Measurements from ENCODE around the gene LOXL4. TPM values are rescaled to one million over a fixed set of nuclear protein-coding genes. Genes with fewer than 3 reads are reported as not detected.

The LOXL4 gene
- total RNA-seq, 6 experiments from 2014 or later = 24.9 to 57.4 (median 27.6) TPM

DNA sequence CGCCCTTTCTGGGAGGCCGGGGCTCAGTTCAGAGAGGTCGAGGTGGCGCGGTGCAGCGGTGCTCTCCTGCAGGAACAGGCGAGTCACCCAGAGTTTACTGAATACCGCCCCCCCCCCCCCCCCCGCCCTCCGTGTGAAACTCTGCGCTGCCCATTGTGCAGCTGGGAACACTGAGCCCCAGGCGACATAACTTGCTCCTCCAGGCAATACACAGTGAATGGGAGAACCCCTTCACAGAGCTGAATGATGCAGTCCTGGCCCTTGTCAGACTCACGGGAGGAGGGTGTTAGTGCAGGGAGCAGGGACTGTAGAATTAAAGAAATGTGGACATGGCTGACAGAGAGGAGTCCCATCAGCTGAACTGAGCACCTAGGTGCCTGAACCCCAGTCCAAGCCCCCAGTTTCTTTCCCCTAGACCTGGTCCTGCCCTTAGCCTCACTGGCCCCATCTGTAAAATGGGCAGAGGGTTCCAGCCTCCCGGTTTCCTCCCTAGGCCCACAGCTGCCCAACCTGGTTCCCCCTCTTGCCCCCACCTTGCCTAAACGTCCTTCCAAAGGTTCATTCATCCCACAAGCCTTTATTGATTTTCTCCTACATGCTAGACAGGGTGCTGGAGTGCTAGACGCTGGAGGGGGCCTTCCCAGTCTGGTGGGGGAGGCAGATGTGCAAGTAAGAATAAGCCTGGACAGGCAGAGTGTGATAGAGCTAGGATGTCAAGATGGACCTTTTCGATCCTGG lies 869 bp upstream of the LOXL4 start:
- TF ChIP-seq, protein P1, sequence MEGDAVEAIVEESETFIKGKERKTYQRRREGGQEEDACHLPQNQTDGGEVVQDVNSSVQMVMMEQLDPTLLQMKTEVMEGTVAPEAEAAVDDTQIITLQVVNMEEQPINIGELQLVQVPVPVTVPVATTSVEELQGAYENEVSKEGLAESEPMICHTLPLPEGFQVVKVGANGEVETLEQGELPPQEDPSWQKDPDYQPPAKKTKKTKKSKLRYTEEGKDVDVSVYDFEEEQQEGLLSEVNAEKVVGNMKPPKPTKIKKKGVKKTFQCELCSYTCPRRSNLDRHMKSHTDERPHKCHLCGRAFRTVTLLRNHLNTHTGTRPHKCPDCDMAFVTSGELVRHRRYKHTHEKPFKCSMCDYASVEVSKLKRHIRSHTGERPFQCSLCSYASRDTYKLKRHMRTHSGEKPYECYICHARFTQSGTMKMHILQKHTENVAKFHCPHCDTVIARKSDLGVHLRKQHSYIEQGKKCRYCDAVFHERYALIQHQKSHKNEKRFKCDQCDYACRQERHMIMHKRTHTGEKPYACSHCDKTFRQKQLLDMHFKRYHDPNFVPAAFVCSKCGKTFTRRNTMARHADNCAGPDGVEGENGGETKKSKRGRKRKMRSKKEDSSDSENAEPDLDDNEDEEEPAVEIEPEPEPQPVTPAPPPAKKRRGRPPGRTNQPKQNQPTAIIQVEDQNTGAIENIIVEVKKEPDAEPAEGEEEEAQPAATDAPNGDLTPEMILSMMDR (IDR thresholded peaks at IDR 0.05) = no peak
- peak overlapping the region; percentile 83 for H3K27ac Mint-ChIP-seq
- DNase-seq = no peak
- peaks cover 56% of the 10 kb centered on the region for H3K4me1 Mint-ChIP-seq (ENCODE audit: low read depth)
- no peaks in the 10 kb centered on the region for H3K36me3 Mint-ChIP-seq (ENCODE audit: low read depth)
- H3K9me3 Mint-ChIP-seq = no peaks in the 10 kb centered on the region
- H3K4me3 Mint-ChIP-seq = peak overlapping the region; percentile 83
- peaks cover 5% of the 10 kb centered on the region; the same call in 1 of the 2 replicates for H3K27me3 Mint-ChIP-seq (ENCODE audit: insufficient read depth)

DNA sequence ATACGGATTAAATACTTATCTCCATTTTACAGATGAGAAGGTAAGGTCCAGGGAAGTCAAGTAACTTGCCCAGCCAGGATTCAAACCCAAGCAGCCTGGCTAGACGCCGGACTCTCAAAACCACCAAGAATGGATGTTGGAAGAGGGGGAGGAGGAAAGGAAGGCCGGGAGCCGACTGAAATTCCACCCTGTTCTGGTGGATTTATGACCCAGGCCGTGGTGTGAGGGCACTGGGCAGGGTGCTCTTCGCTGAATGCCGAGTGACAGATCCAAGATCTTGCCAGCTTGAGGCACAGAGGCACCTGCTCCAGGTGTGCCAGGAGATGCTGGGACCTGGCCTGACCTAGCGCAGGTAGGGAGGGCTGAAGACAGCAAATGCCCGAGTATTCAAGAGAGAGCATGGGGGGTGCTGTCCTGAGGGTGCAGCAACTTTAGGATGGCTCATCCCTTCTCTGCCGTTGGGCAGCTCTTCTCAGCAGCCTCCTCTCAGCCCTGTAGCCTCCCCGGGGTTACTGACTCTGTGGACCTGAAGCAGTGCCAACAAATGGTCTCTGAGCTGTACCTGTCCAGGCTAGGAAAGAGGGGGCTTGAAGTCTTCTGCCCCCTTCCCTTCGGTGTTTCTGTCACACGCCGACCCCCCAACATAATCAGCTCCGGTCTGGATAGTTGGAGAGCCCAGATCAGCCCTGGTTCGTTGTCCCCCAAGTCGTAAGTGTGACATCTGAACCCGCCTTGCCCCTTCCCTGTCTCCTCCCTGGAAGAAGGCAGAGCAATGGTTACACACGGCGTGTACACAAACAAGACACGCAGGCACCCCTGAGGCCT lies 713 bp downstream of the LOXL4 start:
- TF ChIP-seq, protein P1 (IDR thresholded peaks at IDR 0.05) = no peak
- Mint-ChIP-seq H3K27ac (peak overlapping the region; percentile 92), H3K27me3 (ENCODE audit: insufficient read depth) (no peaks in the 10 kb centered on the region; the same call in 1 of the 2 replicates), H3K9me3 (no peaks in the 10 kb centered on the region), H3K4me3 (peak overlapping the region; percentile 91), H3K36me3 (ENCODE audit: low read depth) (no peaks in the 10 kb centered on the region), H3K4me1 (ENCODE audit: low read depth) (peaks cover 57% of the 10 kb centered on the region)
- peak; percentile 10 for DNase-seq

DNA sequence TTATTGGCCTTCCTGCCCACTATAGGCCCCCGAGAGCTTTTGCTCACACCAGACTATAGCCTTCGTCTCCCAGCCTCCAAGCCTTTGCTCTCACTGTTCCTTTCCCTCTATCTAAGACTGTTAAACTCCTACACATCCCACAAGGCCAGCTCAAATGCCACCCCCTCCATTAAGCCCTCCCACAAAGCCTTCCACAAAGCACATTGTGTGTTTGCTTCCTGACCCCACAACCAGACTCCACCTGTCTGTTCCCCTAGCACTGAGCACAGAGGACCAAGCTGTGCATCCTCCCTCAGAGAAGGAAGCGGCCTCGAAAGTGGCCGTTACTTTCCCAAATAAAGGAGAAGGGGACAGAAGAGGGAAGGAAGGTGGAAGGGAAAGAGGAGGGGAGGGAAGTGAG lies 1.3 kb downstream of the LOXL4 start:
- Mint-ChIP-seq H3K4me1 (ENCODE audit: low read depth) (peaks cover 57% of the 10 kb centered on the region), H3K9me3 (no peaks in the 10 kb centered on the region), H3K27me3 (ENCODE audit: insufficient read depth) (no peaks in the 10 kb centered on the region; the same call in 1 of the 2 replicates), H3K4me3 (peak overlapping the region; percentile 91), H3K36me3 (ENCODE audit: low read depth) (no peaks in the 10 kb centered on the region), H3K27ac (peak overlapping the region; percentile 92)
- DNase-seq = no peak
- TF ChIP-seq, protein P1 (IDR thresholded peaks at IDR 0.05) = no peak

DNA sequence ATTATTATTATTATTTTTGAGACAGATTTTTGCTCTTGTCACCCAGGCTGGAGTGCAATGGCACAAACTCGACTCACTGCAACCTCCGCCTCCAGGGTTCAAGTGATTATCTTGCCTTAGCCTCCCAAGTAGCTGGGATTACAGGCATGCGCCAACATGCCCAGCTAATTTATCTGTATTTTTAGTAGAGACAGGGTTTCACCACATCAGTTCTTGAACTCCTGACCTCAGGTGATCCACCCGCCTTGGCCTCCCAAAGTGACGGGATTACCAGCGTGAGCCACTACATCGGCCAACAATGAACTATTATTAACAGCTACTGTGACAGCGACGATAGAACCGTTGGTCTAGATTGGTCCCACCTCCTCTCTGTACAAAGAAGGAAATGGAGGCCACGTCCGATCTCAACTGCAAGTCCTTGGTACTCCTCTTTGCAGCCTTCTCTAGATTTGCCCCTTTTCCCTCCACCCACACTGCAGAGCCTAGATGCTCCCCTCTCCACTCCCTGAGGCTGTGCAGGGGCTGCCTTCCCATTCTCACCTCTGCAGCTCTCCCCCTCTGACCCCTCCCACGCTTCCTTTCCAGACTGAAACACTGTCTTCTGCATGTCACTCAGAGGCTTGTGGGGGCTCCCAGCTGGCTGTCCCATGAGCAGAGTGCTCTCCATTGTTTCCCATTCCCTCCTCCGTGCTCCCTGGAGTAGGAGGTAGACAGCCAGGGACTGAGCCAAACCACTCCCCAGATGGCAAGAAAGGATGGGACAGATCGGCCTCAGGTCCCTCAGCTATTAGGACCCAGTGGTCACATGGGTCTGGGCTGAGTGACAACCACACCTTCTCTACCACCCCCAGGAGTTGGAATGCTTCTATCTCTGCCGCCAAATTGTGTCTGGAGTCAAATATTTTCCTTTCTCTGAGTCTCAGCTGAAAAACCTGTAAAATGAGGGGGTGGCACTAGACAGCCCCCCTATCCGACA lies 2.3 kb downstream of the LOXL4 start:
- H3K36me3 Mint-ChIP-seq (ENCODE audit: low read depth) = no peaks in the 10 kb centered on the region
- H3K4me1 Mint-ChIP-seq (ENCODE audit: low read depth) = peaks cover 54% of the 10 kb centered on the region
- H3K27me3 Mint-ChIP-seq (ENCODE audit: insufficient read depth) = no peaks in the 10 kb centered on the region; the same call in 1 of the 2 replicates
- TF ChIP-seq, protein P1 (IDR thresholded peaks at IDR 0.05) = no peak
- no peak for DNase-seq
- H3K9me3 Mint-ChIP-seq = no peaks in the 10 kb centered on the region
- H3K4me3 Mint-ChIP-seq = peak overlapping the region; percentile 37; the same call in 1 of the 2 replicates
- peak overlapping the region; percentile 30; the same call in 1 of the 2 replicates for H3K27ac Mint-ChIP-seq

Data from HFFc6 (cell line).